NCI-H69 (cell line): ENCODE data around the gene AQP6.
A peak's percentile ranks its signal among the peaks of the same experiment; 100 is the strongest.

Experiments
- DNase-seq: peaks from one replicate; lab custom pipeline; 2025; lab: John Stamatoyannopoulos, UW

The AQP6 gene

DNA sequence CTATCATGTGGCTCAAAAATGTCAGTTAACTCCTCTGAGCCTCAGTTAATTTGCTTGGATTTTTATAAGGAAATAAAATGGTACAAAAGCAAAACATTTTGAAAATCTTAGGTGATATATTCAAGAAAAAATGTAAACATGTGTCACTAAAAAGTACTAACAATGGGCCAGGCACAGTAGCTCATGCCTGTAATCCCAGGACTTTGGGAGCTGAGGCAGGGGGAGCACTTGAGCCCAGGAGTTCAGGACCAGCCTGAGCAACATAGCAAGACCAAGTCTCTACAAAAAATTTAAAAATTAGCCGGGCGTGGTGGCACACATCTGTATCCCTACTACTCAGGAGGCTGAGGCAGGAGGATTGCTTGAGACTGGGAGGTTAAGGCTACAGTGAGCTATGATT, 25.7 kb downstream of the AQP6 start:
- no peak for DNase-seq

DNA sequence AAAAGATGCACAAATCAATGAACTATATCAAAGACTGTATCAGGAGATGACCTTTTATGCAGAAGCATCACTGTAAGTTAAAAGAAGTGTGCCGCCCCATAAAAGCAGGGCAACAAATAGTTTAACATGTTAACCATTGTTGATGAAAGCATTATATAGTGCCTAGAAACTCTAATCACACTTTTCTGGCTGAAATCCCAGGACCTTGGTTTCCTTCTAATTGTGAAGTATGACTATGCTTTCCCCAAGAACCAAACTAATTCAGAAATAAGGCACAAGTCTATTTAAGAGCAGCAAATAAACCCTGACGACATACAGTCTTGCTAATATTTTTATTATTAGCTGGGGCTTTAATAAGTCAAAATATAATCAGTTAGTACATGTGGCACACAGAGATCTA, 30.8 kb downstream of the AQP6 start:
- no peak for DNase-seq

DNA sequence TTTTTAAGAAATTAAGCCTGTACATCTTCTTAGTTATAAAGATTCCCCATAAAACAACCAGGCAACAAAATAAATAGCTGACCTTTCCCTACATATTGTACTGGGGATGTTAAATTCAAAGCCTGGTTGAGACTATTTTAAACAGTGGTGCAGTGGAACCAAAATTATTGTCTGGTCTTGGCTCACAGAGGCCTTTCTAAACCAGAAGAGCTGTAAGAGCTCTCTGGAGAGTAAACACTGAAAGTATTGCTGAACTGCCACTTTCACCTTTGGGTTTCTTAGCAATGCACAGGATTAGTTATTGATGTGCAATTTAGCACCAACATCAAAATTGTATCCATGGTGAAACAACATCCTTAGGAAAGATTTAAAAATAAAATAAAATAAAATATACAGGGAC, 31.9 kb downstream of the AQP6 start:
- no peak for DNase-seq

DNA sequence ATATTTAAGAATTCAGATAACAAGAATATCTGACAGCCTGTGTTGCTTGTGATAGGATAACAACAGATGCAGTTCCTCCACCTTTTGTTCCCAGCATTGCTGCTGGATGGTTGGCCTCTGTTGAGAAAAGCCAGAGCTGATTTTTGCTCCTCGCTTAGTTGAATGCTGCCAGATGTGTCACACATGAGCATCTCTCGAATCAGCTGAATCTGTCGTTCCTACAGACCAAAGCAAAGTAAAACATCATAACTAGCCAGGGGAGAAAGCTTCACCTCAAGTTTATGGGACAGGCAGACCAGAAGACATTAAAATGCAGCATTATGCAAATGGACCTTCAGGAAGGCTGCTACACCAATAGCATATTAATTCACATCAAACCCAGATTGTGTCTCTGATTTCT, 32.4 kb downstream of the AQP6 start:
- DNase-seq = no peak

DNA sequence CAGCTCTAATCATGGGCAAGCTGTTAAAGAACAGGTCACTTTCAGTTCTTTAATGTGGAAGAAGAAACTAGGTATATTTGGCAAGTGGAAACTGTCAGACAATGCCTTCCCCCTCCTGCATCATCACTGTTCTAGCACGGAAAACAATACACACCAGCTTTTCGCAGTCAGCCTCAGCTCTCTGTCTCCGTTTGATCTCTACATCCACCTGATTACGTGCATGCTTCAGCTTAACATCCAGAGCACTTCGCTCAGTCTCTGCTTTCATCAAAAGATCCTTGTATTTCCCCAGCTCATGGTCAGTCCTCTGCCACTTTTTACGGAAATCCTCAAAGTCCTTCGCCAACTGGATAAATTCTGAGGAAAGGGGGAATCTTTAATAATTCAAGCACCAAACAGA, 33.5 kb downstream of the AQP6 start:
- DNase-seq = no peak

DNA sequence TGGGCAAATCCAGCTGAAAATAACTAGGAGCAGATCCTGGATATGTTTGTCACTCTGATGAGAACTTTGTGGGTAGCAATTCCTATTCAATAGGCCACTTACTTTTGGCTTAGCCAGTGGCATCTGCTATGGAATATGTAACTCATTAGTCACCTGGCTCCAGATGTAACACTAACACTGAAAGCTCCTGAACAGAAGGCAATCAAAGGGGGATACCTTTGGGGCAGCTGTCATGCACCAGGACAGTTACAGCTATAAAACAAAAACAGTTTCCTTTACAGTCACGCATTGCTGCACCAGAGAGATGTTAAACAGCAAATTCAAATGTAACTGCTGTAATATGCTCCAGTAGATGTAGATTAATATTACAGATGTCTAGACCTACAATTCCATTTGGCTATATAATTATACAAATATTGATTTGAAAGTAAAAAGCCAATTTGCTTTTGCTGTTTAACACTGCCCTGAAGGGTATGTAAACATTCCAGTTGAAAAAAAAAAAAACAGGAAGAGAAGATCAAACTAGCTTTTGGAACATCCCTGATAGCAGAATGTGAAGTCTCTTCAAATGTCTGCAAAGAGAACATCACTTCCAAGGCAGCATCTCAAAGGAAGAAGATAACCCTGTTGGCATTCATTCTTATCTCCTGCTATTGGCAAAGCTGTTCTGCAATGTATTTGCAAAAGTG, 34.2 kb downstream of the AQP6 start:
- peak; percentile 87 for DNase-seq

DNA sequence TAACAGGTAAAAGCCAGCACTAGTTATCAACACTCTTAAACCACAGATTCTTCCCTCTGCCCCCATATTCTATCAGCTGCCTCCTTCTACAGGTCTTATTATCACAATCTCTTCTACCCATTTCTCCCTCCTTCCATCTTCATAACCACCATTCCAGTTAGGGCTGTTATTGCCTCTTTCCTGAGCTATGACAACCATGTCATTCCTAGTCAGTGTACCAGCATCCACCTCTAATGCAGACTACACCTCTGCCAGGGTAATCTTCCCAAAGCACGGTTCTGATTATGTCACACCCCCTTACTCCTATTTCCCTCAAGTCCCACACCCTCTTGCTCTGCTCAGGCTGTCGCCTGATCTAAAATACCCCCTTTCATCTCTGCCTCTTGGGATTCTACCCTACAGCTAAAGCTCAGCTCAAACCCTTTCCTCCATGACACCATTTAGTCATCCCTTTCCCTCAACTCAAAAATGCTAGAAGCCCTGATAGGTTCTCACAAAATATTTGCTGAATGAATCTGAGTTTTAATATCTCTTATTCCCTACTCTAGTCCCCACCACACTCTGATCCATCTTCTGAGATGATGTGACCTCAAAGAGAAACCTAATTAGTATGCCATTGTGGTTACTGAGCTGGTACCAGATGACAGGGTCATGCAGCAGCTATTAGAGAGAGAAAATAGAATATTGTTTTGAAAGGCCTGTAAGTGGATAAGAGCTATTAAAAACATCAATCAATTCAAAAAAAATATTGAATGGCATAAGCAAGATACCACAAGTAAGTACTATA, 40.8 kb downstream of the AQP6 start:
- no peak for DNase-seq

DNA sequence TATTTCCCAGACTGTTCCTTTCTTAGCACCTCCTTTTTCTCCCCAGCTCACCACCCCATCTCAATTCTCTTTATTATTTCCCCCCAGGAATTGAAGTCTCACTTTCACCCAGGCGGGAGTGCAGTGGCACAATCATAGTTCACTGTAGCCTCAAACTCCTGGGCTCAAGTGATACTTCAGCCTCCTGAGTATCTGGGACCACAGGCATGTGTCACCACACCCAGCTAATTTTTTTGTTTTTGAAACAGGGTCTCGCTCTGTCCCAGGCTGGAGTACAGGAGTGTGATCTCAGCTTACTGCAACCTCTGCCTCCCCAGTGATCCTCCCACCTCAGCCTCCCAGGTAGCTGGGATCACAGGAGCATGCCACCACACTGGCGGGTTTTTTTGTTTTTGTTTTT, 41.6 kb downstream of the AQP6 start:
- no peak for DNase-seq

DNA sequence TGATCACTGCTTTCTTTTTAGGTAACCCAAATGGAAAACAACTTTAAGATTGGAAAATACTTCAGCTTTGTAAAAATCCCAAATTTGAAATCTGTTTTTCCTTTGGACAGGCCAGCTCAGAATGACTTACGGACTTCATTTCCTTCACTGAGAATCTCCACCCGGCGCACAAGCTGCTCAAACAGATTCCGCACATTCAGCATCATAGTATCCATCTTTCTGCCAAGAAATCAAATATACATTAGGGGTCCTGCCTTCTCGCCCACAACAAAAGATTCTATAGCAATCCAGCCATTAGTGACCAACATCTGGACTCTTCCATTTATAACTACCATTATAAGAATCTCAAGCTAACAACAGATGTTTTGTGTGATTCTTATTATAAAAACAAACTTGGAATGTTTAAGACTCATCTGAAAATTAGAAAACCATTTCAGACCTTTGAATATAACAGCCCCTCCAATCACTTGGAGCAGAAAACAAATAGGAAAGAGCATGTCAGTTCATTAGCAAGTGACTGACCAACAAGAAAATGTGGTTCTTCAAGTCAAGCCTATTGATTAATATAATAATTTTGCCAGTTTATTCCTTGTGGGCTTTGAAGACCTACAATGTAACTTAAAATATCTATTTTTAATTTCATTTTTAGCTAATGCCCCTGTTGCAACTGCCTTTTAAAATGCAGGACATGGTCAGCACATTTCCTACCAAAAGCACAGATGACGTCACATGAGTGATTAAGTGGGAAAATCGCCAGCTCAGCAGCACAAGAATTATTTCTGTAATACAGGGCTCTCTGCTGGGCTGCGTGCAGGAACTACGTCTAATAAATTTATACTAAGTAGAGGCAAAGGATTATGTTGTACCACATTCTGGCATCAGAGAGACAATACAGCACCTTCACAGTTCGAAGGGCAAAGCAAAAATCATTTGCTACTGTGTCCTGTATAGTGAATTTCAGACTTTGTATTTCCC, 44.0 kb downstream of the AQP6 start:
- no peak for DNase-seq

DNA sequence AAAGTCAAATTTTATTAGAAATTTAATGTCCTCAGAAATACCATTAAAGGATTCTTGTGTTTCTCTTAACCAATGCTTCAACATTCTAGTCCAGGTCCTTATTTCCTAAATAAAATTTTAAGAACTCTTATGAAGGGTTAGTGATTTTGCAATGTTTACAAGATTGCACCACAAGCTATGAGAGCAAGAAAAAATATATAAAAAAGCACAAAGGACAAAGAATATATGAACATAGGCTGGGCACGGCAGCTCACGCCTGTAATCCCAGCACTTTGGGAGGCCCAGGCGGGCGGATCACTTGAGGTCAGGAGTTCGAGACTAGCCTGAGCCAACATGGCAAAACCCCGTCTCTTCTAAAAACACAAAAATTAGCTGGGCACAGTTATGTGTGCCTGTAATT, 44.9 kb downstream of the AQP6 start:
- DNase-seq = no peak

DNA sequence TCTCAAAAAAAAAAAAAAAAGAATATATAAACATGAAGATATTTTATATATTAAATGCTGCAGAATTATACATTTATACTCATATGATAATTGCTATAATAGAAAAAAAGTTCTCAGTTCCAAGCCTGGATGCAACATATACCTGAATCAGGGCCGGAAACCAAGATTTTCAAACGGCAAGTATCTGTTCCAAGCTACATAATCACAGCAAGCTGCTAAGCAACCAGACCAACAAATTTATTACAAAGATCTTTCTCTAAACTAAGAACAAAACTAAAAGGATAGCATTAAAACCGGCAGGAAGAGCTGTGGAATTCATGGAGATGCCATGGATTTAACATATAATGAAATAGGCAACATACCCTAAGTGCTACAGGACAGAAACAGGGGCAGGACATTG, 45.4 kb downstream of the AQP6 start:
- DNase-seq = no peak

DNA sequence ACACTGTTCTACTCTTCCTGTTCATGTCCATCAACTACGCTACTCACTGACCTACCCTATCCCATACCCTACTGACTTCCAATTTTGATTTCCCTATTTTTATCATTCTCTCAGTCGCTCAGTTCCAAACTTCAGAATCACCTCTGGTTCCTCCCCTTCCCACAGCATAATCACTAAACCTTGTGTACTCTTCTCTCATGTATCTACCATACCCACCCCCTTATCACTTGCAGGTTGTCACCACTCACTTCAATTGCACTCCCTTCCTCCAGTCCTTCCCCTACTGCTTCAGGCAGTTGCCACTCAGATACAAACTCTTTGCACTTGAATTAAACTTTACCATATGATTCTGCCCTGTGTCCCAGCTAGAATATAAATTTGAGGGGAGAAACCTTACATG, 46.2 kb downstream of the AQP6 start:
- DNase-seq = no peak

DNA sequence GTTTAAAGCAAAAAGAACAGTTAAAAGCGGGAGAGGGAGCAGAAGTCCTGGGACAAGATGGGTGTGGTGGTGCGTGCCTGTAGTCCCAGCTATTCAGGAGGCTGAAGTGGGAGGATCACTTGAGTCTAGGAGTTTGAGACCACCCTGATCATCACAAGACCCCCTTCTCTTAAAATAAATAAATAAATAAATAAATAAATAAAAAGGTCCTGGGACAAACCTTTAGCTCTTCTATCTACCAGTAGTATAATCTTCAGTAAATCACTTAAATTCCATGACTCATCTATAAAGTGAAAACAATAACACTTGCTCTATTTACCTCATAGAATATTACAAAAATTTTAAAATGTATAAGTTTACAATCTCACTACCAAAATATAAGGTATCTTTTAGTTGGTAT, 46.8 kb downstream of the AQP6 start:
- DNase-seq = no peak

DNA sequence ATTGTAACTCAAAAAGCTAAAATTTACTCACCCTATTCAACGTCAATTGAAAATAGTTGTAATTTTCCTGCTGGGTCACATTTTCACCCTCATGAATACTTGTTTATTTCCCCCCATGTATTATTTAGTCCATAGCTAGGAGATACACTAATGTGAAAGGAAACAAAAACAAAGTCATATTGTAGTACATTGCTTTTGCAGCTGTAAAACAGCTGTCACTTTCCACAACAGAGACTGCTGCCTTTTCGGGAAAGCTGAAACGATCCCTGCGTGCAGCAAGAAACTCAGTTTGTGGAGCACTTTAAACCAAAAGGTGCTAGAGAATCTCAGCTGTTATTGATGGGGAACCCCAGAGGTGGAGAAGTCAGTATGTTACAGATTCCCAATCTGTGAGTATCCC, 48.3 kb downstream of the AQP6 start:
- no peak for DNase-seq

DNA sequence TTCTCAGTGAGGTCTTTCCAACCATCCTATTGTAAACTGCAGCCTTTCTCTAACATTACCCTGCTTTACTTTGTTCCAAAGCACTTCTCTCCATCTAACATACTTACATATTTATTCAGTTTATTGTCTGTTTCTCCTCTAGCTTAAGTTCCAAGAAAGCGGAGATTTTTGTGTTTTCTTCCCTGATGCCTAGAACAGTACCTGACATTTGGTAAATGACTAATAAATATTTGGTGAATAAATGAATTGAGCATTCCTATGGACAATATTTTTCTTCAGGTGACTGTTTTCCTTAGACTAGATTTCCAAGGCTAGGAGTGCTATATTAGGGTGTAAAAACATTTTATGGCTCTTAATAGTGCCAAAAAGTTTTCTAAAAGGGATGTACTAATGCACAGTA, 50.2 kb downstream of the AQP6 start:
- no peak for DNase-seq

DNA sequence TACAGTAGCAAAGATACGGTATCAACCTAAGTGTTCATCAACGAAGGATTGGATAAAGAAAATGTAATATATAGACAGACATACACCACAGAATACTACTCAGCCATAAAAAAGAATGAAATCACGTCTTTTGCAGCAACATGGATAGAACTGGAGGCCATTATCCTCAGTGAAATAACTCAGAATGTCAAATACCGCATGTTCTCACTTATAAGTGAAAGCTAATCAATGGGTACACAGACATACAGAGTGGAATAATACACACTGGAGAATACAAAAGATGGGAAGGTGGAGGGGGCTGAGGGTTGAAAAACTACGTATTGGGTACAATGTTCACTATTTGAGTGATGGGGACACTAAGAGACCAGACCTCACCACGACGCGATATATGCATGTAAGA, 51.5 kb downstream of the AQP6 start:
- DNase-seq = no peak

DNA sequence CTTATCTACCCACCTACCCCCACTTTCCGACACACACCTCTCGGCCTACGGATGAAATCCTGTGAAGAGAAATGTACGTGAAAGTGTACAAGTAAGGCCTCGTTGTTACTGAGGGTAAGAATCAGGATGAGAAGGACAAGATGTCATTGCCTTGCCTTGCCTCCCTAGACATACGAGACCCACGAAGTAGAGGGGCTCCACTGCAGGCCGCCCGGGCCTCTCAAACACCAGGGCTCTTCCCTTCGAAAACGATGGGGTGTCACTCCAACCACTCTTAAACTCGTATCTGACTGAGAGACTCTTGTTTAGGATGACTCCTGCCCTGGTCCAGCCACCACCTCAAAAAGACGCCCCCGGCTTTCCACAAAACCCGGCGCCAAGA, 52.0 kb downstream of the AQP6 start:
- DNase-seq = peak; percentile 76

DNA sequence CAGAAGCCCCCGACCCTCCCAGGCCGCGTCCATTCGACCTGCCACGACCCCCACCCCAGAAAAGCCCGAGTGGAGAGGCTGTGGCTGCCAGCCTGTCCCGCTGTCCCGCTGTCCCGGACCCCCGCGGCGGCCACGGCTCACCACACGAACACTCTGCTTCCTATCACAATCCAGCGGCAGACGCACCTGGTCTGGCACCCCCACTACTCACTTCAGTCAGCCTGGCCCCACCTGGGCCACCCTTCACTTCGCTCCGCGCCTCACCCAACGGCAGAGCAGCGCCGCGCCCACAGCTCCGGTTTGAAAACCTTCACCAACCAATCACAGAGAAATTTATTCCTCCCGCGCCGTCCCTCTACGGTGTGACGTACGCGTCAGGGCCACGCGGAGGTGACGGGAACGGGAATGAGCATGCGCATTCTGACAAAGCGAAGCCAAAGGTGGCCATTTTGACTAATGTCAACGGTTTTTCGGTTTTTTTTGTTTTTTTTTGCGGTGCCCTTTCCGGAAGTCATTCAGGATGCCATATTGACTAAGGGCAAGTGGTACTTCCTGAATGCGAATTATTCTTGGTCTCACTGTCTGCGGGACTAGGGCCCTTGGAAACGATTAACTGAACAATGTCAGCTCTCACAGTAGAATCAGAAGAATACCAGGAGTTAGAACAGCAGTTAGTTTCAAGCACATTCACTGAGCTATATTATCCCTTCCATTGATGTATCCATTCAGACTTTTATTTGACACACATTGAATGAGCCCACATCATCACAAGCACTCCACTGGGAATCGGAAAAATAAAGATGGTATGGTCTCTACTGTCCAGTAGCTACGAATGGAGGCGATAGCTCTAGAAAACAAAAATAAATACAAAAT, 52.7 kb downstream of the AQP6 start, which contains the start of gene RACGAP1:
Gene RACGAP1, minus strand, starts transcription at position 308 of the 873 bp plus-strand sequence. CDS start 8,779 bp downstream, outside the sequence.
- peak; percentile 100 for DNase-seq

DNA sequence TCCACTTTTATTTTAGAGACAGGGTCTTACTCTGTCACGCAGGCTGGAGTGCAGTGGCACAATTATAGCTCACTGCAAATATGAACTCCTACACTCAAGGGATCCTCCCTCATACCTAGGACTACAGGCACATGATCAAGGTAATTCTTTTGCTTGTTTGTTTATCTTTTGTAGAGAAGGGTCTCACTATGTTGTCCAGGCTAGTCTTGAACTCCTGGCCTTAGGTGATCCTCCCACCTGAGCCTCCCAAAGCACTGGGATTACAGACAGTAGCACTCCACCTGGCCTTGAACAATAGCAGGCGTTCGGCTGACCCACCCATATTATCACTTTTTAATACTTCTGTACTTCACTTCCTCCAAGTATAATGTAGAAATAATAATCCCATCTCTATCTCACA, 53.9 kb downstream of the AQP6 start:
- DNase-seq = no peak
